ENCODE data around the gene USP15.
"Not testable (repeated sequence)": the region's sequence is repeated elsewhere in the genome, so short reads cannot be mapped to it uniquely, and the experiment has no call there.

USP15 gene

GRCh38 chr12:62332598-62332997, 72.4 kb downstream of the USP15 start:
- no peak for DNase-seq

- DNase-seq: no peak
Observed at GRCh38 chr12:62335057-62335456, 74.9 kb downstream of the USP15 start.

- no peak for DNase-seq
Observed at GRCh38 chr12:62335796-62336195, 75.6 kb downstream of the USP15 start.

- DNase-seq: not testable (repeated sequence)
Observed at GRCh38 chr12:62337643-62338042, 77.4 kb downstream of the USP15 start.

- DNase-seq: not testable (repeated sequence)
Observed at GRCh38 chr12:62342614-62343303, 82.6 kb downstream of the USP15 start.

- not testable (repeated sequence) for DNase-seq
Observed at GRCh38 chr12:62343304-62344120, 83.3 kb downstream of the USP15 start.

- DNase-seq: not testable (repeated sequence)
Observed at GRCh38 chr12:62344731-62345556, 84.7 kb downstream of the USP15 start.

- no peak for DNase-seq
Observed at GRCh38 chr12:62345667-62346066, 85.5 kb downstream of the USP15 start.

- DNase-seq: no peak
Observed at GRCh38 chr12:62346817-62347216, 86.6 kb downstream of the USP15 start.

- DNase-seq: no peak
Observed at GRCh38 chr12:62347922-62348650, 87.9 kb downstream of the USP15 start.

GRCh38 chr12:62350554-62350953, 90.3 kb downstream of the USP15 start:
- no peak for DNase-seq

GRCh38 chr12:62351326-62351725, 91.1 kb downstream of the USP15 start:
- DNase-seq: no peak

GRCh38 chr12:62361048-62361447, 100.8 kb downstream of the USP15 start:
- no peak for DNase-seq

GRCh38 chr12:62363506-62363905, 103.3 kb downstream of the USP15 start:
- no peak for DNase-seq

- not testable (repeated sequence) for DNase-seq
Observed at GRCh38 chr12:62364697-62365096, 104.5 kb downstream of the USP15 start.

- not testable (repeated sequence) for DNase-seq
Observed at GRCh38 chr12:62365846-62366245, 105.6 kb downstream of the USP15 start.

- DNase-seq: not testable (repeated sequence)
Observed at GRCh38 chr12:62368430-62369223, 108.4 kb downstream of the USP15 start.

- no peak for DNase-seq
Observed at GRCh38 chr12:62370189-62370588, 110.0 kb downstream of the USP15 start.

- no peak for DNase-seq
Observed at GRCh38 chr12:62371661-62372060, 111.5 kb downstream of the USP15 start.

GRCh38 chr12:62372134-62372533, 111.9 kb downstream of the USP15 start:
- no peak for DNase-seq

GRCh38 chr12:62372825-62373224, 112.6 kb downstream of the USP15 start:
- DNase-seq: no peak

GRCh38 chr12:62375603-62376002, 115.4 kb downstream of the USP15 start:
- no peak for DNase-seq

All from NK-92 treated with Interleukin-12 subunit alpha and Interleukin-12 subunit beta, amount 100 ng/mL, for 24 hours (cell line).